Skin epidermis (tissue), 12 donors: ENCODE measurements around the gene FILIP1L.

ENCODE experiments used
- H3K27ac ChIP-seq, 21 experiments: fragments of 200-600 bp; sonication (generic) in 11 of 21; one replicate each; pipeline ENCODE4 v1.5.0; 2020; ENCODE audit warnings: mild to moderate bottlenecking in 3 of 21, inconsistent platforms in 2 of 21, moderate library complexity in 2 of 21
- H3K4me3 ChIP-seq, 7 experiments: fragments of 200-600 bp; sonication (generic) in 2 of 7; one replicate each; pipeline ENCODE4 v1.5.0; 2020; ENCODE audit warnings: inconsistent platforms in 2 of 7, mild to moderate bottlenecking in 2 of 7, moderate library complexity in 1 of 7

The FILIP1L gene

GRCh38 chr3:99921986-99922385, 192.3 kb downstream of the FILIP1L start:
- H3K27ac ChIP-seq: peak overlapping the region in 4 of 21 experiments; percentile 25 to 83 (median 64)

GRCh38 chr3:99921377-99921695, 193.0 kb downstream of the FILIP1L start:
- Histone ChIP-seq H3K27ac (peak overlapping the region in 17 of 21 experiments; percentile 7 to 83 (median 52)), H3K4me3 (no peak overlapping the region)

More at GRCh38 chr3:99921986-99922385, 192.3 kb downstream of the FILIP1L start:
- H3K4me3 ChIP-seq: no peak overlapping the region

GRCh38 chr3:99920481-99921376, 193.6 kb downstream of the FILIP1L start:
- H3K4me3 ChIP-seq: no peak overlapping the region
- peak overlapping the region in 19 of 21 experiments; percentile 2 to 83 (median 29) for H3K27ac ChIP-seq

- Histone ChIP-seq H3K27ac (peak overlapping the region in 11 of 21 experiments; percentile 6 to 83 (median 35)), H3K4me3 (no peak overlapping the region)
These were observed 194.6 kb downstream of the FILIP1L start for GRCh38 chr3:99919694-99920093.

- Histone ChIP-seq H3K4me3 (no peak overlapping the region), H3K27ac (no peak overlapping the region)
These were observed 195.6 kb downstream of the FILIP1L start for GRCh38 chr3:99918715-99919114.

GRCh38 chr3:99915906-99916432, 198.3 kb downstream of the FILIP1L start:
- Histone ChIP-seq H3K27ac (no peak overlapping the region), H3K4me3 (no peak overlapping the region)

- no peak overlapping the region for H3K27ac ChIP-seq
- no peak overlapping the region for H3K4me3 ChIP-seq
These were observed 202.9 kb downstream of the FILIP1L start for GRCh38 chr3:99911433-99911832.

GRCh38 chr3:99910752-99911290, 203.5 kb downstream of the FILIP1L start:
- Histone ChIP-seq H3K27ac (peak overlapping the region in 4 of 21 experiments; percentile 6 to 44 (median 20)), H3K4me3 (no peak overlapping the region)

- peak overlapping the region in 4 of 21 experiments; percentile 6 to 44 (median 20) for H3K27ac ChIP-seq
- H3K4me3 ChIP-seq: no peak overlapping the region
These were observed 204.4 kb downstream of the FILIP1L start for GRCh38 chr3:99909714-99910495.

GRCh38 chr3:99907959-99908544, 206.2 kb downstream of the FILIP1L start:
- Histone ChIP-seq H3K4me3 (no peak overlapping the region), H3K27ac (no peak overlapping the region)

- H3K4me3 ChIP-seq: no peak overlapping the region
- H3K27ac ChIP-seq: peak overlapping the region in 3 of 21 experiments; percentile 9 to 31 (median 20)
These were observed 210.4 kb downstream of the FILIP1L start for GRCh38 chr3:99903869-99904268.

- Histone ChIP-seq H3K4me3 (no peak overlapping the region), H3K27ac (peak overlapping the region in 9 of 21 experiments; percentile 45 to 70 (median 61))
These were observed 212.2 kb downstream of the FILIP1L start for GRCh38 chr3:99902091-99902490.

- peak overlapping the region in 16 of 21 experiments; percentile 2 to 79 (median 58) for H3K27ac ChIP-seq
- H3K4me3 ChIP-seq: no peak overlapping the region
These were observed 212.9 kb downstream of the FILIP1L start for GRCh38 chr3:99901200-99901926.

- Histone ChIP-seq H3K4me3 (no peak overlapping the region), H3K27ac (peak overlapping the region in 11 of 21 experiments; percentile 41 to 79 (median 61))
These were observed 214.1 kb downstream of the FILIP1L start for GRCh38 chr3:99900248-99900647.

GRCh38 chr3:99899603-99900002, 214.7 kb downstream of the FILIP1L start:
- Histone ChIP-seq H3K27ac (no peak overlapping the region), H3K4me3 (no peak overlapping the region)

GRCh38 chr3:99896482-99896881, 217.8 kb downstream of the FILIP1L start:
- H3K27ac ChIP-seq: peak overlapping the region in 9 of 21 experiments; percentile 13 to 71 (median 47)
- no peak overlapping the region for H3K4me3 ChIP-seq

GRCh38 chr3:99895703-99896441, 218.4 kb downstream of the FILIP1L start:
- Histone ChIP-seq H3K4me3 (no peak overlapping the region), H3K27ac (peak overlapping the region in 9 of 21 experiments; percentile 13 to 71 (median 47))

- Histone ChIP-seq H3K27ac (peak overlapping the region in 7 of 21 experiments; percentile 32 to 70 (median 47)), H3K4me3 (no peak overlapping the region)
These were observed 219.1 kb downstream of the FILIP1L start for GRCh38 chr3:99895131-99895696.
